DND-41 (cell line): ENCODE data around the gene SPAG16.

Experiments
- ATAC-seq: fragments of 200-7000 bp; cut with Tn5 transposase; 3 replicates; pipeline ENCODE4 v1.9.1; 2021; ENCODE audit warnings: low read depth; ENCODE audit not compliant: insufficient read depth
- DNase-seq: peaks from one replicate; pipeline ENCODE4 v3.0.0-alpha.2; 2020
- H2AFZ ChIP-seq: 2 replicates; pipeline ENCODE4 v1.6.0; 2012; ENCODE audit warnings: low read depth, low read length
- H3K27ac ChIP-seq: 2 replicates; pipeline ENCODE4 v1.5.1; 2012; ENCODE audit warnings: low read length, inconsistent platforms
- H3K27me3 ChIP-seq: fragments of 200-600 bp; sonication (generic); 2 replicates; pipeline ENCODE4 v1.6.0; 2012; ENCODE audit warnings: low read length, mild to moderate bottlenecking, inconsistent platforms; ENCODE audit not compliant: insufficient read depth, poor library complexity
- H3K36me3 ChIP-seq: 2 replicates; pipeline ENCODE4 v1.5.1; 2012; ENCODE audit warnings: low read length, inconsistent platforms; ENCODE audit not compliant: insufficient read depth
- H3K4me1 ChIP-seq: 2 replicates; pipeline ENCODE4 v1.5.1; 2012; ENCODE audit warnings: mild to moderate bottlenecking, low read length; ENCODE audit not compliant: insufficient read depth
- H3K4me2 ChIP-seq: 2 replicates; pipeline ENCODE4 v1.6.0; 2012; ENCODE audit warnings: mild to moderate bottlenecking, moderate library complexity, low read length, inconsistent platforms; ENCODE audit not compliant: insufficient read depth
- H3K4me3 ChIP-seq, 2 experiments: fragments of 200-600 bp in 1 of 2; shearing (Covaris generic) in 1 of 2; 2 replicates each; pipeline ENCODE4 v1.5.1; 2012 to 2016; ENCODE audit warnings: inconsistent platforms in 2 of 2, low read length in 2 of 2, mild to moderate bottlenecking in 2 of 2, low read depth in 1 of 2, moderate library complexity in 1 of 2
- H3K79me2 ChIP-seq: 2 replicates; pipeline ENCODE4 v1.6.0; 2012; ENCODE audit warnings: low read length, inconsistent platforms; ENCODE audit not compliant: insufficient read depth
- H3K9ac ChIP-seq: 2 replicates; pipeline ENCODE4 v1.6.0; 2012; ENCODE audit warnings: low read depth, mild to moderate bottlenecking, inconsistent platforms, low read length, moderate library complexity
- H3K9me3 ChIP-seq: 2 replicates; pipeline ENCODE4 v1.5.1; 2012; ENCODE audit warnings: low read length, moderate library complexity, mild to moderate bottlenecking, inconsistent platforms; ENCODE audit not compliant: insufficient read depth, severe bottlenecking
- H4K20me1 ChIP-seq: 2 replicates; pipeline ENCODE4 v1.6.0; 2012; ENCODE audit warnings: low read length; ENCODE audit not compliant: insufficient read depth
- CTCF ChIP-seq: IDR thresholded peaks from 2 replicates; pipeline ENCODE4 v1.5.1; 2012; ENCODE audit warnings: borderline replicate concordance, low read length, moderate library complexity, mild to moderate bottlenecking; ENCODE audit not compliant: poor library complexity, severe bottlenecking; ENCODE audit errors: extremely low read depth
- EZH2 ChIP-seq: IDR thresholded peaks from 3 replicates; pipeline ENCODE4 v1.6.1; 2012; ENCODE audit warnings: borderline replicate concordance, low read depth, mild to moderate bottlenecking, moderate library complexity, low read length, inconsistent platforms; ENCODE audit not compliant: severe bottlenecking

The SPAG16 gene

GRCh38 chr2:214412679-214413078 lies 1128.4 kb downstream of the SPAG16 start:
- H3K4me1 ChIP-seq: no peaks in the 10 kb centered on the region
- H2AFZ ChIP-seq: no peak overlapping the region
- TF ChIP-seq CTCF (no peak), EZH2 (no peak)
- H3K9ac ChIP-seq: no peak overlapping the region
- ATAC-seq (no peak), DNase-seq (no peak)
- H3K27me3 ChIP-seq: no peaks in the 10 kb centered on the region
- H3K4me3 ChIP-seq: no peak overlapping the region
- H3K27ac ChIP-seq: no peak overlapping the region
- no peaks in the 10 kb centered on the region for H4K20me1 ChIP-seq
- no peaks in the 10 kb centered on the region for H3K36me3 ChIP-seq
- no peak overlapping the region for H3K4me2 ChIP-seq
- no peaks in the 10 kb centered on the region for H3K79me2 ChIP-seq
- H3K9me3 ChIP-seq: no peaks in the 10 kb centered on the region

GRCh38 chr2:214436470-214436869 lies 1152.2 kb downstream of the SPAG16 start:
- H3K4me3 ChIP-seq: no peak overlapping the region
- no peaks in the 10 kb centered on the region for H4K20me1 ChIP-seq
- no peaks in the 10 kb centered on the region for H3K27me3 ChIP-seq
- H3K79me2 ChIP-seq: no peaks in the 10 kb centered on the region
- no peak for TF ChIP-seq EZH2
- TF ChIP-seq CTCF: no peak
- H3K4me2 ChIP-seq: no peak overlapping the region
- no peak overlapping the region for H3K27ac ChIP-seq
- no peak overlapping the region for H2AFZ ChIP-seq
- DNase-seq (no peak), ATAC-seq (no peak)
- H3K36me3 ChIP-seq: no peaks in the 10 kb centered on the region
- H3K4me1 ChIP-seq: no peaks in the 10 kb centered on the region
- no peaks in the 10 kb centered on the region for H3K9me3 ChIP-seq
- H3K9ac ChIP-seq: no peak overlapping the region

GRCh38 chr2:214450118-214450894 lies 1166.0 kb downstream of the SPAG16 start:
- H3K36me3 ChIP-seq: no peaks in the 10 kb centered on the region
- no peak overlapping the region for H3K27ac ChIP-seq
- H3K27me3 ChIP-seq: no peaks in the 10 kb centered on the region
- ATAC-seq: no peak
- H3K9ac ChIP-seq: no peak overlapping the region
- TF ChIP-seq CTCF (no peak), EZH2 (no peak)
- no peak overlapping the region for H3K4me2 ChIP-seq
- no peak overlapping the region for H3K4me3 ChIP-seq
- H3K79me2 ChIP-seq: no peaks in the 10 kb centered on the region
- no peaks in the 10 kb centered on the region for H3K4me1 ChIP-seq
- no peak overlapping the region; the same call in 1 of the 2 replicates for H2AFZ ChIP-seq
- DNase-seq: no peak
- H3K9me3 ChIP-seq: no peaks in the 10 kb centered on the region
- no peaks in the 10 kb centered on the region for H4K20me1 ChIP-seq
